Measurements from ENCODE around the gene PANK1.

GRCh38 chr10:89651916-89652573 is 7.0 kb upstream of the PANK1 start:
- TF ChIP-seq MYC (IDR thresholded peaks at IDR 0.05; ENCODE audit: low read depth, low read length) = no peak
- no peak for TF ChIP-seq CTCF (IDR thresholded peaks at IDR 0.05; ENCODE audit: extremely low read depth in 1 of 2, insufficient read depth in 1 of 2, low read depth in 1 of 2, low read length in 2 of 2)
- TF ChIP-seq POLR2A (IDR thresholded peaks at IDR 0.05; ENCODE audit: low read depth, low read length) = no peak
- no peak for TF ChIP-seq MAX (IDR thresholded peaks at IDR 0.05; ENCODE audit: insufficient read depth, insufficient read length)
- TF ChIP-seq POLR2AphosphoS5 (IDR thresholded peaks at IDR 0.05; ENCODE audit: insufficient read depth, low read depth, low read length) = no peak
- TF ChIP-seq EZH2 (IDR thresholded peaks at IDR 0.05; ENCODE audit: borderline replicate concordance, low read depth, low read length, severe bottlenecking) = no peak
- no peak for TF ChIP-seq FOS (IDR thresholded peaks at IDR 0.05; ENCODE audit: borderline replicate concordance, insufficient read depth, low read length)
- no peak for TF ChIP-seq JUN (IDR thresholded peaks at IDR 0.05; ENCODE audit: borderline replicate concordance, insufficient read depth, insufficient read length, low read depth)
- no peak for TF ChIP-seq GATA2 (IDR thresholded peaks at IDR 0.05; ENCODE audit: insufficient read depth, insufficient read length, low read depth, low read length)

All from endothelial cell of umbilical vein (primary cell).